HL-60/S4 treated with phorbol 12-myristate 13-acetate at 8.2 ng/mL for 4 days and 3 days (cell line): ENCODE data around the gene MBNL1.

Experiments
- in situ Hi-C: fragments of 300-500 bp; cut with MboI; formaldehyde crosslinking; loops from 2 replicates; pipeline ENCODE4 v1.15.0; 2022; ENCODE audit warnings: low sequenced_read_pairs

Gene MBNL1

GRCh38 chr3:152295344-152295743 lies 26.6 kb downstream of the MBNL1 start:
- in situ Hi-C loops, result no loop called here

- in situ Hi-C loops, result no loop called here
These were observed 27.1 kb downstream of the MBNL1 start for GRCh38 chr3:152295806-152296205.

GRCh38 chr3:152296382-152296781 lies 27.7 kb downstream of the MBNL1 start:
- in situ Hi-C loops, result no loop called here

- in situ Hi-C loops, result no loop called here
These were observed 28.2 kb downstream of the MBNL1 start for GRCh38 chr3:152296971-152297370.

- in situ Hi-C loops, result no loop called here
These were observed 29.9 kb downstream of the MBNL1 start for GRCh38 chr3:152298393-152299248.

- in situ Hi-C loops, result no loop called here
These were observed 30.7 kb downstream of the MBNL1 start for GRCh38 chr3:152299249-152299976.

- in situ Hi-C loops, result no loop called here
These were observed 31.5 kb downstream of the MBNL1 start for GRCh38 chr3:152300029-152300731.

GRCh38 chr3:152301745-152302181 lies 33.0 kb downstream of the MBNL1 start:
- in situ Hi-C loops, result no loop called here

- in situ Hi-C loops, result no loop called here
These were observed 33.8 kb downstream of the MBNL1 start for GRCh38 chr3:152302521-152303021.

GRCh38 chr3:152304160-152304559 lies 35.4 kb downstream of the MBNL1 start:
- in situ Hi-C loops, result no loop called here

GRCh38 chr3:152305075-152305474 lies 36.3 kb downstream of the MBNL1 start:
- in situ Hi-C loops, result no loop called here

GRCh38 chr3:152307829-152308474 lies 39.2 kb downstream of the MBNL1 start:
- in situ Hi-C loops, result no loop called here

GRCh38 chr3:152308475-152308844 lies 39.7 kb downstream of the MBNL1 start:
- in situ Hi-C loops, result no loop called here

- in situ Hi-C loops, result no loop called here
These were observed 40.3 kb downstream of the MBNL1 start for GRCh38 chr3:152309031-152309430.

GRCh38 chr3:152309535-152310307 lies 41.0 kb downstream of the MBNL1 start:
- in situ Hi-C loops, result no loop called here

- in situ Hi-C loops, result no loop called here
These were observed 44.7 kb downstream of the MBNL1 start for GRCh38 chr3:152313430-152313829.

GRCh38 chr3:152313914-152314313 lies 45.2 kb downstream of the MBNL1 start:
- in situ Hi-C loops, result no loop called here

- in situ Hi-C loops, result no loop called here
These were observed 46.1 kb downstream of the MBNL1 start for GRCh38 chr3:152314677-152315353.

- in situ Hi-C loops, result no loop called here
These were observed 46.9 kb downstream of the MBNL1 start for GRCh38 chr3:152315623-152316022.

GRCh38 chr3:152316318-152316717 lies 47.6 kb downstream of the MBNL1 start:
- in situ Hi-C loops, result no loop called here
